ENCODE measurements around the gene MUSK. TPM values are rescaled to one million over a fixed set of nuclear protein-coding genes. Genes with fewer than 3 reads are reported as not detected.

The MUSK gene
- total and polyA plus RNA-seq, 2 of the 4 experiments (the other 2 are of a cell fraction): 0.07 to 0.18 TPM

DNA sequence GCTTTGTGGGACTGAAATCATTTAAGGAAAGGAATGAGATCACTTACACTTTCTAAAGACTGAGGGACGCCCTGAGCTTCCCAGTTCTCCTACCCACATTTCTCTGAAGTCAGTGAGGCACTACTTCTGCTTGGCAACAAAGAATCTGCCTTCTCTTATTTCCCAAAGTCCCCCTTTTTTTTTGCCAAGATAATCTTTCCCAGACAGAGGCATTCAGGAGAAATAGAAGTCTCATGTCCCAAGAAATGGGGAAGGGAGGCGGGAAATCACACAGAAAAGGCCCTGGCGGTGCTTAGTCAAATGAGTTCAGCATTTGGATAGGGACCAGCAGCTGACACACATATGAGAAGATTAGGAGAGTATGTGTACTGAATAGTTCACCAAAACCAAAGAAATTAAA is 159.7 kb downstream of the MUSK start:
- in situ Hi-C loops (cut with MboI; ENCODE audit: low sequenced_read_pairs): no loop called here
- Histone ChIP-seq H3K27ac (ENCODE audit: insufficient read depth, low read length) (no peak overlapping the region), H3K9me1 (ENCODE audit: insufficient read depth, low read length) (peaks cover 2% of the 10 kb centered on the region; the same call in 1 of the 2 replicates), H4K91ac (ENCODE audit: insufficient read depth, low read depth, low read length) (no peak overlapping the region), H2BK5ac (ENCODE audit: low read depth, low read length, poor library complexity, severe bottlenecking) (no peak overlapping the region), H3K9ac (ENCODE audit: low read depth, low read length) (no peak overlapping the region), H3K79me1 (ENCODE audit: low read depth in 1 of 2, low read length in 2 of 2) (peaks cover 0 to 3% of the 10 kb centered on the region in 2 experiments; a peak in 1 of 4 replicates), H2BK20ac (ENCODE audit: low read depth, low read length) (peak overlapping the region; percentile 3; the same call in 1 of the 2 replicates), H3K14ac (replicated peaks; ENCODE audit: low read depth, low read length) (no peak overlapping the region), H3K4me2 (ENCODE audit: low read depth, low read length) (no peak overlapping the region), H3K4ac (ENCODE audit: low read depth, low read length) (0 out of 2 replicates have a peak overlapping the region, but pooled peaks have one; percentile 21), H3K4me1 (ENCODE audit: control insufficient read depth, insufficient read depth, low read length) (peaks cover 2% of the 10 kb centered on the region; the same call in 1 of the 2 replicates), H3K23ac (ENCODE audit: low read depth, low read length) (no peak overlapping the region), H2BK15ac (ENCODE audit: low read depth, low read length) (no peak overlapping the region), H3K9me3 (ENCODE audit: control insufficient read depth, insufficient read depth, low read length) (no peaks in the 10 kb centered on the region), H2BK120ac (ENCODE audit: low read depth, low read length) (no peak overlapping the region), H4K20me1 (ENCODE audit: insufficient read depth, low read length) (no peaks in the 10 kb centered on the region), H2AFZ (replicated peaks; ENCODE audit: low read length, poor library complexity) (no peak overlapping the region), H3K36me3 (ENCODE audit: control insufficient read depth, insufficient read depth, low read length) (no peaks in the 10 kb centered on the region), H4K8ac (ENCODE audit: low read depth in 2 of 2, low read length in 2 of 2) (no peak overlapping the region), H2AK5ac (ENCODE audit: low read depth, low read length) (no peak overlapping the region), H3K56ac (ENCODE audit: extremely low read depth, insufficient read depth, low read length) (no peak overlapping the region), H3K27me3 (ENCODE audit: control insufficient read depth, insufficient read depth, low read length) (no peaks in the 10 kb centered on the region), H3K18ac (ENCODE audit: low read depth, low read length) (no peak overlapping the region), H4K5ac (ENCODE audit: low read depth, low read length) (no peak overlapping the region), H2AK9ac (replicated peaks; ENCODE audit: low read depth, low read length, poor library complexity) (no peak overlapping the region), H3K4me3 (ENCODE audit: insufficient read depth, low read depth, low read length) (no peak overlapping the region)
- WGBS, 2 experiments (ENCODE audit: extremely low coverage in 2 of 2, insufficient read length in 1 of 2): no CpG with 5 or more reads among the region's 3 CpGs
- CTCF ChIA-PET: interaction anchor here (0.7 kb wide), 1 partner anchor 94 kb away, joined by 3 read pairs; no protein-coding TSS in a partner anchor
- TF ChIP-seq SMC3 (IDR thresholded peaks at IDR 0.05; ENCODE audit: low read depth, low read length): no peak
- dilution Hi-C loops (cut with HindIII; ENCODE audit: low sequenced_read_pairs, unreplicated experiment): no loop called here
- POLR2A ChIA-PET (ENCODE audit: unreplicated experiment): no interaction called here
- intact Hi-C loops (cut with micrococcal nuclease): no loop called here
- BruUV-seq (replicated peaks): no TSS peak
- peak; percentile 71 for ATAC-seq (ENCODE audit: low read depth)
- DNase-seq: peak; percentile 75

Measured in IMR-90 (cell line).